ENCODE data around the gene YBX3. TPM values are rescaled to one million over a fixed set of nuclear protein-coding genes. Genes with fewer than 3 reads are reported as not detected.

YBX3 gene
- total and polyA plus RNA-seq, 2 donors = 36.6 to 446 TPM

- Histone ChIP-seq H3K4me3 (ENCODE audit: low read length in 2 of 2) (no peak overlapping the region), H3K27me3 (ENCODE audit: control insufficient read depth in 2 of 2, insufficient read depth in 1 of 2, low read length in 1 of 2) (peaks cover 2 to 9% of the 10 kb centered on the region in 2 donors), H3K27ac (ENCODE audit: low read depth in 1 of 2, low read length in 1 of 2) (no peak overlapping the region), H3K4me1 (ENCODE audit: control insufficient read depth in 2 of 2, insufficient read depth in 2 of 2, low read length in 2 of 2) (peaks cover 6 to 11% of the 10 kb centered on the region in 2 donors), H3K36me3 (ENCODE audit: control insufficient read depth in 2 of 2, insufficient read depth in 2 of 2, low read length in 1 of 2) (no peaks in the 10 kb centered on the region), H3K9me3 (ENCODE audit: control insufficient read depth in 2 of 2, insufficient read depth in 1 of 2, low read length in 1 of 2) (peaks cover 0 to 2% of the 10 kb centered on the region in 2 donors)
- DNase-seq (ENCODE audit: low read depth in 6 of 9, low spot score in 9 of 9) = no peak
- 98% methylated on average over 1 of the region's 1 CpG for WGBS
Measured at GRCh38 chr12:10669533-10669932, 53.6 kb downstream of the YBX3 start.

DNA sequence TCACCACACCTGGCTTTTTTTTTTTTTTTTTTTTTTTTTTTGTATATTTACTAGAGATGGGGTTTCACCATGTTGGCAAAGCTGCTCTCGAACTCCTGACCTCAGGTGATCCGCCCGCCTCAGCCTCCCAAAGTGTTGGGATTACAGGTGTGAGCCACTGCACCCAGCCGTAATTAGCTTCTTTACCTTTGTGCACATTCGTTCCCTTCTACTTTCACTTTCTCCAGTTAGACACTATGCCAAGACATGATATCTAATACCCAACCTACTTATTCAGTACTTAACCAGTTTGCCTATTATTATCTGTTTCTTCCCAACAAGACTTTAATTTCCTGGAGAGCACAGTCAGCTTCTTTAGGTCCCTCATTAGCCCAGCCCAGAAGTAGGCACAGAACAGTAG lies 54.6 kb downstream of the YBX3 start:
- DNase-seq (ENCODE audit: low read depth in 6 of 9, low spot score in 9 of 9) = no peak
- H3K36me3 ChIP-seq (ENCODE audit: control insufficient read depth in 2 of 2, insufficient read depth in 2 of 2, low read length in 1 of 2) = no peaks in the 10 kb centered on the region
- no peaks in the 10 kb centered on the region for H3K9me3 ChIP-seq (ENCODE audit: control insufficient read depth in 2 of 2, insufficient read depth in 1 of 2, low read length in 1 of 2)
- H3K27me3 ChIP-seq (ENCODE audit: control insufficient read depth in 2 of 2, insufficient read depth in 1 of 2, low read length in 1 of 2) = peaks cover 0 to under 1% of the 10 kb centered on the region in 2 donors
- H3K4me1 ChIP-seq (ENCODE audit: control insufficient read depth in 2 of 2, insufficient read depth in 2 of 2, low read length in 2 of 2) = peaks cover 0 to under 1% of the 10 kb centered on the region in 2 donors
- no peak overlapping the region for H3K27ac ChIP-seq (ENCODE audit: low read depth in 1 of 2, low read length in 1 of 2)
- no peak overlapping the region for H3K4me3 ChIP-seq (ENCODE audit: low read length in 2 of 2)
- 37% methylated on average over 5 of the region's 5 CpGs for WGBS

- DNase-seq (ENCODE audit: low read depth in 6 of 9, low spot score in 9 of 9) = no peak
- H3K27ac ChIP-seq (ENCODE audit: low read depth in 1 of 2, low read length in 1 of 2) = no peak overlapping the region
- no peaks in the 10 kb centered on the region for H3K4me1 ChIP-seq (ENCODE audit: control insufficient read depth in 2 of 2, insufficient read depth in 2 of 2, low read length in 2 of 2)
- H3K9me3 ChIP-seq (ENCODE audit: control insufficient read depth in 2 of 2, insufficient read depth in 1 of 2, low read length in 1 of 2) = no peaks in the 10 kb centered on the region
- H3K36me3 ChIP-seq (ENCODE audit: control insufficient read depth in 2 of 2, insufficient read depth in 2 of 2, low read length in 1 of 2) = no peaks in the 10 kb centered on the region
- no peaks in the 10 kb centered on the region for H3K27me3 ChIP-seq (ENCODE audit: control insufficient read depth in 2 of 2, insufficient read depth in 1 of 2, low read length in 1 of 2)
- WGBS = 58% methylated on average over 1 of the region's 1 CpG
- H3K4me3 ChIP-seq (ENCODE audit: low read length in 2 of 2) = no peak overlapping the region
Measured at GRCh38 chr12:10667581-10667980, 55.5 kb downstream of the YBX3 start.

DNA sequence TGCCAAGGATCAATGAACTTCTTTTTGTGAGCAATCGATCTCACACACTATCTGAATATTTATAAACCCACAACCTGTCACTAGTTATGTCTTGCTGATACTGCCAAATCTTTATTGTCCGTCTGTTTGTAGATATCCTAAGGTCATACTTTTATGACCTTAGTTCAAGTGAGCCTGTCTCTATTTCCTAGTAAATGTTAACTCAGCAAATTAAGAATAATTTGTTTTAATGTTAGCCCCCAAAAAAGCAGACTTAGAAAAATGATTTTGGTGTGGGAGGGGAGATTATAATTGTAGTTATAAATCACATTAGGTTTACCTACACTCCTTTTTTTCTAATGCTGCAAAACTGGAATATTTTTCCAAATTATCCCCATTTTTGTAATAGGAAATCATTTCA lies 58.6 kb downstream of the YBX3 start:
- DNase-seq (ENCODE audit: low read depth in 6 of 9, low spot score in 9 of 9) = no peak
- Histone ChIP-seq H3K9me3 (ENCODE audit: control insufficient read depth in 2 of 2, insufficient read depth in 1 of 2, low read length in 1 of 2) (no peaks in the 10 kb centered on the region), H3K4me3 (ENCODE audit: low read length in 2 of 2) (no peak overlapping the region), H3K36me3 (ENCODE audit: control insufficient read depth in 2 of 2, insufficient read depth in 2 of 2, low read length in 1 of 2) (no peaks in the 10 kb centered on the region), H3K27ac (ENCODE audit: low read depth in 1 of 2, low read length in 1 of 2) (no peak overlapping the region), H3K4me1 (ENCODE audit: control insufficient read depth in 2 of 2, insufficient read depth in 2 of 2, low read length in 2 of 2) (no peaks in the 10 kb centered on the region), H3K27me3 (ENCODE audit: control insufficient read depth in 2 of 2, insufficient read depth in 1 of 2, low read length in 1 of 2) (no peaks in the 10 kb centered on the region)
- WGBS = 99% methylated on average over 2 of the region's 2 CpGs

DNA sequence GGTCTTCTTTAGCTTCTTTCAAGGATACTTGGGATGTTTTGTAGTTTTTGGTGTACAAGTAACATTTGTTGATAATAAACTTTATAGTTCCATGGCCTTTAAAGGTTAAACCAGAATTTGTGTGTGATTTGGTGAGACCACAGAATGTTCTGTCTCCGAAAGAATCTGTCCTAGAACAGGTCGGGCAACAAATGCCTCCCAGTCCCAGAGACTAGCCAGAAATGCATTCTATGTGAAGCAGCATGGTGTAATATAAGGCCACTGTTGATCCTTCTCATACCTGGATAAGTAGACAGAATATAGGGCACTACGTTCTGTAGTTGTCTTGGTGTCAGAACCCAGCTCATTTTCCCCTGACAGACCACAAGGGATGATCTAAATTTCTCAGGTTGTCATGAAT lies 59.3 kb downstream of the YBX3 start:
- Histone ChIP-seq H3K36me3 (ENCODE audit: control insufficient read depth in 2 of 2, insufficient read depth in 2 of 2, low read length in 1 of 2) (no peaks in the 10 kb centered on the region), H3K4me1 (ENCODE audit: control insufficient read depth in 2 of 2, insufficient read depth in 2 of 2, low read length in 2 of 2) (no peaks in the 10 kb centered on the region), H3K4me3 (ENCODE audit: low read length in 2 of 2) (no peak overlapping the region), H3K9me3 (ENCODE audit: control insufficient read depth in 2 of 2, insufficient read depth in 1 of 2, low read length in 1 of 2) (no peaks in the 10 kb centered on the region), H3K27ac (ENCODE audit: low read depth in 1 of 2, low read length in 1 of 2) (no peak overlapping the region), H3K27me3 (ENCODE audit: control insufficient read depth in 2 of 2, insufficient read depth in 1 of 2, low read length in 1 of 2) (no peaks in the 10 kb centered on the region)
- WGBS = 96% methylated on average over 3 of the region's 3 CpGs
- no peak for DNase-seq (ENCODE audit: low read depth in 6 of 9, low spot score in 9 of 9)

DNA sequence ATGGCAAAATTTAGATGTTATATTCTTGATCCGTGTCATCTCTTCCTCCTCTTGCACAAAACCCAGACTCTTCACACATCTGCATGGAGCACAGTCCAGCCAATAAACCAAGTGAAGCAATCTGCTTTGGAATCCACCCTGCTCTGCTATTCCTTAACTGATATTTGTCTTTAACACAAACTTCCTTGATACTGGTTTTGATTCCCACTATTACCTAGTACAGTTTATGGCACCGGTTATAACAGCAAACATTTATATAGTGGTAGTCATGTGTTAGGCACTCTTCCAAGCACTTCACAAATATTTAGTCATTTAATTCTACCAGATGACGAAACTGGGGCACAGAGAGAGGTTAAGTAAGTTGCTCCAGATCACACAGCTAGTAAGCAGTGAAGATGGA lies 61.8 kb downstream of the YBX3 start:
- no peaks in the 10 kb centered on the region for H3K4me1 ChIP-seq (ENCODE audit: control insufficient read depth in 2 of 2, insufficient read depth in 2 of 2, low read length in 2 of 2)
- H3K9me3 ChIP-seq (ENCODE audit: control insufficient read depth in 2 of 2, insufficient read depth in 1 of 2, low read length in 1 of 2) = no peaks in the 10 kb centered on the region
- H3K36me3 ChIP-seq (ENCODE audit: control insufficient read depth in 2 of 2, insufficient read depth in 2 of 2, low read length in 1 of 2) = no peaks in the 10 kb centered on the region
- no peak overlapping the region for H3K27ac ChIP-seq (ENCODE audit: low read depth in 1 of 2, low read length in 1 of 2)
- no peak overlapping the region for H3K4me3 ChIP-seq (ENCODE audit: low read length in 2 of 2)
- H3K27me3 ChIP-seq (ENCODE audit: control insufficient read depth in 2 of 2, insufficient read depth in 1 of 2, low read length in 1 of 2) = no peaks in the 10 kb centered on the region
- DNase-seq (ENCODE audit: low read depth in 6 of 9, low spot score in 9 of 9) = no peak
- WGBS = 97% methylated on average over 3 of the region's 3 CpGs

DNA sequence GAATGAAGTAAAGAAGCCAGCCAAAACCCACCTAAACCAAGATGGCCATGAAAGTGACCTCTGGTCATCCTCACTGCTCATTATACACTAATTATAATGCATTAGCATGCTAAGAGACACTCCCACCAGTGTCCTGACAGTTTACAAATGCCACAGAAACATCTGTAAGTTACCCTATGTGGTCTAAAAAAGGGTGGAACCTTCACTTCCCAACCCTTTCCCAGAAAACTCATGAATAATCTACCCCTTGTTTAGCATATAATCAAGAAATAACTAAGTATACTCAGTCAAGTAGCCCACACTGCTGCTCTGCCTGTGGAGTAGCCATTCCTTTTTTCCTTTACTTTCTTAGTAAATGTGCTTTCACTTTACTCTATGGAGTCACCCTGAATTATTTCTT lies 69.1 kb downstream of the YBX3 start:
- no peak for DNase-seq (ENCODE audit: low read depth in 6 of 9, low spot score in 9 of 9)
- no peaks in the 10 kb centered on the region for H3K4me1 ChIP-seq (ENCODE audit: control insufficient read depth in 2 of 2, insufficient read depth in 2 of 2, low read length in 2 of 2)
- no peaks in the 10 kb centered on the region for H3K27me3 ChIP-seq (ENCODE audit: control insufficient read depth in 2 of 2, insufficient read depth in 1 of 2, low read length in 1 of 2)
- no peak overlapping the region for H3K4me3 ChIP-seq (ENCODE audit: low read length in 2 of 2)
- no peak overlapping the region for H3K27ac ChIP-seq (ENCODE audit: low read depth in 1 of 2, low read length in 1 of 2)
- peaks cover 0 to 4% of the 10 kb centered on the region in 2 donors for H3K9me3 ChIP-seq (ENCODE audit: control insufficient read depth in 2 of 2, insufficient read depth in 1 of 2, low read length in 1 of 2)
- no peaks in the 10 kb centered on the region for H3K36me3 ChIP-seq (ENCODE audit: control insufficient read depth in 2 of 2, insufficient read depth in 2 of 2, low read length in 1 of 2)

DNA sequence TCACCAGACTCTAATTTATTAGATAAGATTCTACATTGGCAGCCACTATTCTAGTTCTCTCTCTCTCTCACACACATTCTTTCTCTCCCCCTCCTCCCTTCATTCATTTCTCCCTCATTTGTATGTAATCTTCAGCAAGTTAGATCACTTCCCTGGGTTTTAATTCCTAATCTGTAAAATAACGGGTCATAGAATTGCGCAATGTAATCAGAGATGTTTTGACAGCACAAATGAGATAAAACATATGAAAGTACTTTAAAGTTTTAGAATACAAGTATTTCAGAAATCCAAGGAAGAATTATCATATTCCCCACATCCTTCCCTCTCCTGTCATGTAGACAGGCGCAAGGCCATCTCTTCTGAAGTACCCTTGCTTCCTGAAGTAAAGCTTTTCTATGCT lies 70.9 kb downstream of the YBX3 start:
- H3K4me3 ChIP-seq (ENCODE audit: low read length in 2 of 2) = no peak overlapping the region
- no peaks in the 10 kb centered on the region for H3K4me1 ChIP-seq (ENCODE audit: control insufficient read depth in 2 of 2, insufficient read depth in 2 of 2, low read length in 2 of 2)
- peaks cover 0 to 4% of the 10 kb centered on the region in 2 donors for H3K9me3 ChIP-seq (ENCODE audit: control insufficient read depth in 2 of 2, insufficient read depth in 1 of 2, low read length in 1 of 2)
- no peak for DNase-seq (ENCODE audit: low read depth in 6 of 9, low spot score in 9 of 9)
- H3K27ac ChIP-seq (ENCODE audit: low read depth in 1 of 2, low read length in 1 of 2) = no peak overlapping the region
- no peaks in the 10 kb centered on the region for H3K36me3 ChIP-seq (ENCODE audit: control insufficient read depth in 2 of 2, insufficient read depth in 2 of 2, low read length in 1 of 2)
- 83% methylated on average over 3 of the region's 3 CpGs for WGBS
- no peaks in the 10 kb centered on the region for H3K27me3 ChIP-seq (ENCODE audit: control insufficient read depth in 2 of 2, insufficient read depth in 1 of 2, low read length in 1 of 2)

Measured in thymus (tissue), 11 donors.